ELR (cell line): ENCODE data around the gene RDH8.

ENCODE experiments used
- DNase-seq: peaks from one replicate; pipeline ENCODE4 v3.0.0-alpha.2; 2015; ENCODE audit warnings: low read depth

The RDH8 gene

DNA sequence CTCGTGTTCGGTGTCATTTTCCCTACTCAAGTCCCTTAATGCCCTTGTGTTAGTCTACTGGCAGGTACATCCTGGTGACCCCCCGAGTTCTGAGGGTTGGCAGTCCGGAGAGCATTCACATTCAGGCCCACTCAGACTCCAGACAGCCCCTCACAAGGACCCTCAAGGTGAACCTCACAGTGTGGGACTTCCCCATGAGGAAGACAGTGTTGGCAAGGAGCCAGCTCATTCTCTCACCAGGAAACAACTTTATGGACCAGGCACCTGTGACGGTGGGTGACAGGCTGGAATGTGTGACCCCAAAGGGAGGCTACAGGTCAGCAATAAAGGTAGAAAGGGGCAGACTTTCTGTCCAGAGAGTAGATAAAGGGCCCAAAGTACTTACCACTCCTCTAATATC, 24.5 kb downstream of the RDH8 start:
- DNase-seq: no peak

DNA sequence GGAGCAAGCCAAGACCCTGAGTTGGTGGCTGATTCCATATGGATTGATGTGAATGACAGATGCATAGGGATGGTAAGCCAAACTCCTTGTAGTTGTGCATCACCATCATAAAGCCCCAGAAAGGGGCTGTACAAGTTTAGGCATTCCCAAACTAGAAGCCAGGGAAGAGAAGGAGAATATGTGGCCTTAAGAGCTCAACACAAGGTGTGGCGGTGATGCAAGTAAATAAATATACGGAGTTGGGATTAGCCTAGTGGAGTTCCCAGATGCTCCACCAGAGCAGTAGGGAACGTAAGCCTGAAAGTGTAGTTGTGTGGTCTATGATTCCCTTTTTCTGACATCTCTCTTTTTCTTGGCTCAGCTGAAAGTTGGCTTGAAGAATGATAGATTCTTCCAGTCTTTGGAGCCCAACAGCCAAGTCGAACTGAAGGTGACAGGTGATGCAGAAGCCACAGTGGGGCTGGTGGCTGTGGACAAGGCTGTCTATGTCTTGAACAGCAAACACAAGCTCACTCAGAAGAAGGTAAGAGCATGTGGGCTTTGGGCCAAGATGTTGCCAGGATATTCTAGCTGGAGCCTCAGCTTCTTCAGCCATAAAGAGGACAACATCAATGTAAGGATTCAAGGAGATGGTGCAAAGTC, 30.1 kb downstream of the RDH8 start:
- DNase-seq: peak; percentile 60

DNA sequence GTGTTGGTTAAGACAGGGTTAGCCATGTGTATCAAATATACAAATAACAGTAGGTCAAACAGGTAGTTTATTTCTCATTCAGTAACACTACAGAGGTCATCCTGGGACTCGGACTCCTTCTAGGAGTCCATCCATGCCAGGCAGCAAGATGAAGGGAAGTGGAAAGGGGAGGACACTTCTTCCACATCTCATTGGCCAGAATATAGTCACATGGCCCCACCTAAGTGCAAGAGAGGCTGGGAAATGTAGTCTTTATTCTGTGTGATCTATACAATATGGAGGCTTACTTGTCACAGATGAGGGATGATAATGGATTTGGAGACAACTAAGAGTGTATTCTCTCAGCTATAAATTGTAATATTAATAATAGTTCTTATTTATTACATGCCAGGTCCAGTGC, 31.1 kb downstream of the RDH8 start:
- DNase-seq: peak; percentile 15

DNA sequence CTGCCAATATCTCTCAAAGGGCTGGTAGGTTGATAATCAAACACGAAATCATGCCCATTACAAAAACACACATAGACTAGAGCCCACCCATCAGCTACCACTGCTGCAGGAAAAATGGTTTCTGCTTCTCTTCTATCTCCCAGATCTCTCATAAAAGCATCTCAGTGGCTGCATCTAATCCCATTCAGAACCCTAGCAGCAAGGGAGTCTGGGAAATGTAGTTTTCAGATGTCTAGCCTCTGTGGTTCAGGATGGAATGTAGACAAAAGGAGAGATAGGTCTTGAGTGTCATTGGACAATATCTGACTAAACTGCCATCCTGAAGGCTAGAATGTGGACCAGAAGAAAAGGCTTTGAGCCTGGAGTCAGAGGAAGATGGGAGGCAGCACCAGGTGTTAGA, 32.1 kb downstream of the RDH8 start:
- no peak for DNase-seq

DNA sequence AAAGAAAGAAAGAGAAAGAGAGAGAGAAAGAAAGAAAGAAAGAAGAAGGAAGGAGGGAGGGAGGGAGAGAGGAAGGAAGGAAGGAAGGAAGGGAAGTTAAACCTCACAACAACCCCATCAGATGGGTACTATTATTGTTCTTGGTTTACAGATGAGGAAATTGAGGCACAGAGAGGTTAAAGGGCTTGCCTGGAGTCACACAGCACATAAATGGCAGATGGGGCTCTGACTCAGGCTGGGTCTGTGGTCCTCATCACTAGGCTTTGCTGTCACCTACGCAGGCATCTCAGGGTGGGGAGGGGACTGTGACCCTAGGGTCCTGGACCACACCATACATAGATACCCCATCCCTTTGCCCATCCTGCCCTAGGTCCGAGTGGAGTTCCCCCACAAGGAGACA, 36.3 kb downstream of the RDH8 start:
- DNase-seq: no peak

DNA sequence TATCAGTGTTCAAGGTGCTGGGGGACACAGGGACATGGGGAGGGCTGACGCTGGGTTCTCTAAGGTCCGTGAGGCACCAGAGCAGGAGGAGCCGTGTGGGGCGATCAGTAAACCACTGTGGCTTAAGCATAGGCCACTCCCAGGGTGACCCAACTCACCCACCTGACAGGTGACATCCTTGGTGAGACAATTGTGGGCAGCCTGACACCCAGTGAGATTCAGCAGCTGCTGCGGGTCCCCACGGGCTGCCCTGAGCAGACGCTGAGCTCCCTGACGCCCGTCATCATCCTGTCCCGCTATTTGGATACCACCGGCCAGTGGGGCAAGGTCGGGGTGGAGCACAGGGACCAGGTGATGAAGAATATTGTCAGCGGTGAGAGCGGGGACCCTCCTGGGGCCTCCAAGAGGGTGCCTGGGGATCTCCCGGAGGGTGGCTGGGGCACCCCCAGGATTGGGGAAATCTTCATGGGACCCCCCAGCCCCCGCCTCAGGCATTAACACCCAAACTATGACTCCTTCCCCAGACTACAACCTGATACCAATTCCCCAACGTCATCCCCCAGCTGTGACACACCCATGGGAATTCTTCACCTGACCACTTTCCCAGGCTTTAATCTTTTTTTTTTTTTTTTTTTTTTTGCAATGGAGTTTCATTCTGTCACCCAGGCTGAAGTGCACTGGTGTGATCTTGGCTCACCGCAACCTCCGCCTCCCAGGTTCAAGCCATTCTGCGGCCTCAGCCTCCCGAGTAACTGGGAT, 39.5 kb downstream of the RDH8 start:
- DNase-seq: no peak

DNA sequence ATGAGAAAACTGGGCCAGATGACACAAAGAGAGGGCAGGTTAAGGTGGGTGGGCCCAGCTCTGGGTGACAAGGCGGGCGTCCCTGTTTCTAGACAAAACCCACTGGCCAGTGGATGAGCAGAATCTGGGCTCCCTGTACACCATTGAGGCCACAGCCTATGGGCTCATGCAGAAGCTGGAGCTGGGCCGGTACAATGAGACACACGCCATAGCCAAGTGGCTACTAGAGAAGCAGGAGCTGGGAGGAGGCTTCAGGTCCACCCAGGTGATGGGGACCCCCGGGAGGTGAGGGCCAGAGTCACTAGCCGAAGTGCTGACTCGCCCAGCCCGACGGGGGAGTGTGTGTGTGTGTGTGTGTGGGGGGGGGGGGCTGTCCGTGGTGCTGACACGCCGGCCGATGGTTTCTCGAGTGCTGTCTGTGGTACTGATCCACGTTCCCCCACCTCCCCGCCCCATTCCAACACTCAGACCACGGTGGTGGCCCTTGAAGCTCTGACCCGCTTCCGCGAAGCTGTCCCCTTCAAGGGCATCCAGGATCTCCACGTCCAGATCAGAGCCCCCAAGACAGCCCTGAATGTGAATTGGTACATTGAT, 48.5 kb downstream of the RDH8 start:
- peak; percentile 21 for DNase-seq

DNA sequence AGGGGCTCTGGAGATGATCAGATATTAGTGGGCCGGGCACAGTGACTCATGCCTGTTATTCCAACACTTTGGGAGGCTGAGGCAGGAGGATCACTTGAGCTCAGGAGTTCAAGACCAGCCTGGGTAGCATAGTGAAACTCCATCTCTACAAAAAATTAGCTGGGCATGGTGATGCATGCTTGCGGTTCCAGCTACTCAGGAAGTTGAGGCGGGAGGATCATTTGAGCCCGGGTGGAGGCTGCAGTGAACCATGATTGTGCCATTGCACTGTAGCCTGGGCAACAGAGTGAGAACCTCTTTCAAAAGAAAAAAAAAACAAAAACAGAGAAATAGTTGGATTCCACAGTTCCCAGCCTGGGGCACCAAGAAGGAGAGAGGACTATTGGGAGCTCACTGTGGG, 54.9 kb downstream of the RDH8 start:
- no peak for DNase-seq

GRCh38 chr19:10069046-10069445, 55.8 kb downstream of the RDH8 start:
- peak; percentile 26 for DNase-seq

- no peak for DNase-seq
Measured at GRCh38 chr19:10070730-10071446, 57.6 kb downstream of the RDH8 start.
